ENCODE measurements around the gene MAD1L1.
"Not testable (repeated sequence)": the region's sequence is repeated elsewhere in the genome, so short reads cannot be mapped to it uniquely, and the experiment has no call there.

DNA sequence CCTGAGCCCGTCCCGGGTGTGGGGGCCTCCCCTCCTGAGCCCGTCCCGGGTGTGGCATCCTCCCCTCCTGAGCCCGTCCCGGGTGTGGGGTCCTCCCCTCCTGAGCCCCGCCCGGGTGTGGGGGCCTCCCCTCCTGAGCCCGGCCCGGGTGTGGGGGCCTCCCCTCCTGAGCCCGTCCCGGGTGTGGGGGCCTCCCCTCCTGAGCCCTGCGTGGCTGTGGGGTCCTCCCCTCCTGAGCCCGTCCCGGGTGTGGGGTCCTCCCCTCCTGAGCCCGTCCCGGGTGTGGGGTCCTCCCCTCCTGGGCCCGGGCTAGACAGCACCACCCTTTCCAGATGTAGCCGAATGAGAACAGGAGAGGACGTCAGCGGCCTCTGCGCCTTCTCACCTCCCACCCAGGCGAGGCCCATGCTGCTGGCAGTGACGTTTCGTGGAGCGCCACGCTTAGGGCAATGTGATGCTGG lies 405.2 kb downstream of the MAD1L1 start:
- TF ChIP-seq, protein P1, sequence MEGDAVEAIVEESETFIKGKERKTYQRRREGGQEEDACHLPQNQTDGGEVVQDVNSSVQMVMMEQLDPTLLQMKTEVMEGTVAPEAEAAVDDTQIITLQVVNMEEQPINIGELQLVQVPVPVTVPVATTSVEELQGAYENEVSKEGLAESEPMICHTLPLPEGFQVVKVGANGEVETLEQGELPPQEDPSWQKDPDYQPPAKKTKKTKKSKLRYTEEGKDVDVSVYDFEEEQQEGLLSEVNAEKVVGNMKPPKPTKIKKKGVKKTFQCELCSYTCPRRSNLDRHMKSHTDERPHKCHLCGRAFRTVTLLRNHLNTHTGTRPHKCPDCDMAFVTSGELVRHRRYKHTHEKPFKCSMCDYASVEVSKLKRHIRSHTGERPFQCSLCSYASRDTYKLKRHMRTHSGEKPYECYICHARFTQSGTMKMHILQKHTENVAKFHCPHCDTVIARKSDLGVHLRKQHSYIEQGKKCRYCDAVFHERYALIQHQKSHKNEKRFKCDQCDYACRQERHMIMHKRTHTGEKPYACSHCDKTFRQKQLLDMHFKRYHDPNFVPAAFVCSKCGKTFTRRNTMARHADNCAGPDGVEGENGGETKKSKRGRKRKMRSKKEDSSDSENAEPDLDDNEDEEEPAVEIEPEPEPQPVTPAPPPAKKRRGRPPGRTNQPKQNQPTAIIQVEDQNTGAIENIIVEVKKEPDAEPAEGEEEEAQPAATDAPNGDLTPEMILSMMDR (IDR thresholded peaks at IDR 0.05; ENCODE audit: borderline replicate concordance, extremely low read depth, low read length, poor library complexity, severe bottlenecking) = not testable (repeated sequence)
- TF ChIP-seq EZH2 (IDR thresholded peaks at IDR 0.05; ENCODE audit: borderline replicate concordance, low read depth, low read length, severe bottlenecking) = not testable (repeated sequence)

Measured in DND-41 (cell line).